ENCODE measurements around the gene PCDHGA9.

DNA sequence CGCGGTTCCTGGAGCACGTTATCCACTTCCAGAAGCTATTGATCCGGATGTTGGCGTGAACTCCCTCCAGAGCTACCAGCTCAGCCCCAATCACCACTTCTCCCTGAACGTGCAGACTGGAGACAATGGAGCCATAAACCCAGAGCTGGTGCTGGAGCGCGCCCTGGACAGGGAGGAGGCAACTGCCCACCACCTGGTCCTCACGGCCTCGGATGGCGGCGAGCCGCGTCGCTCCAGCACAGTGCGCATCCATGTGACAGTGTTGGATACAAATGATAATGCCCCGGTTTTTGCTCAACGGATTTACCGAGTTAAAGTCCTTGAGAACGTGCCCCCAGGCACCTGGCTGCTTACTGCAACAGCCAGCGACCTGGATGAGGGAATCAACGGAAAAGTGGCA lies 809 bp downstream of the PCDHGA9 start:
- TF ChIP-seq, protein P1, sequence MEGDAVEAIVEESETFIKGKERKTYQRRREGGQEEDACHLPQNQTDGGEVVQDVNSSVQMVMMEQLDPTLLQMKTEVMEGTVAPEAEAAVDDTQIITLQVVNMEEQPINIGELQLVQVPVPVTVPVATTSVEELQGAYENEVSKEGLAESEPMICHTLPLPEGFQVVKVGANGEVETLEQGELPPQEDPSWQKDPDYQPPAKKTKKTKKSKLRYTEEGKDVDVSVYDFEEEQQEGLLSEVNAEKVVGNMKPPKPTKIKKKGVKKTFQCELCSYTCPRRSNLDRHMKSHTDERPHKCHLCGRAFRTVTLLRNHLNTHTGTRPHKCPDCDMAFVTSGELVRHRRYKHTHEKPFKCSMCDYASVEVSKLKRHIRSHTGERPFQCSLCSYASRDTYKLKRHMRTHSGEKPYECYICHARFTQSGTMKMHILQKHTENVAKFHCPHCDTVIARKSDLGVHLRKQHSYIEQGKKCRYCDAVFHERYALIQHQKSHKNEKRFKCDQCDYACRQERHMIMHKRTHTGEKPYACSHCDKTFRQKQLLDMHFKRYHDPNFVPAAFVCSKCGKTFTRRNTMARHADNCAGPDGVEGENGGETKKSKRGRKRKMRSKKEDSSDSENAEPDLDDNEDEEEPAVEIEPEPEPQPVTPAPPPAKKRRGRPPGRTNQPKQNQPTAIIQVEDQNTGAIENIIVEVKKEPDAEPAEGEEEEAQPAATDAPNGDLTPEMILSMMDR (conservative IDR thresholded peaks at IDR 0.05; ENCODE audit: low read length), result no peak
- no peak for TF ChIP-seq EZH2phosphoT487 (IDR thresholded peaks at IDR 0.05; ENCODE audit: borderline replicate concordance, low read depth, low read length)

Data from OCI-LY7 (cell line).